ENCODE measurements around the gene SGPL1.
"Not testable (repeated sequence)": the region's sequence is repeated elsewhere in the genome, so short reads cannot be mapped to it uniquely, and the experiment has no call there.

The SGPL1 gene

GRCh38 chr10:70906953-70907636 is 91.3 kb downstream of the SGPL1 start:
- DNase-seq (ENCODE audit: low spot score) = no peak

DNA sequence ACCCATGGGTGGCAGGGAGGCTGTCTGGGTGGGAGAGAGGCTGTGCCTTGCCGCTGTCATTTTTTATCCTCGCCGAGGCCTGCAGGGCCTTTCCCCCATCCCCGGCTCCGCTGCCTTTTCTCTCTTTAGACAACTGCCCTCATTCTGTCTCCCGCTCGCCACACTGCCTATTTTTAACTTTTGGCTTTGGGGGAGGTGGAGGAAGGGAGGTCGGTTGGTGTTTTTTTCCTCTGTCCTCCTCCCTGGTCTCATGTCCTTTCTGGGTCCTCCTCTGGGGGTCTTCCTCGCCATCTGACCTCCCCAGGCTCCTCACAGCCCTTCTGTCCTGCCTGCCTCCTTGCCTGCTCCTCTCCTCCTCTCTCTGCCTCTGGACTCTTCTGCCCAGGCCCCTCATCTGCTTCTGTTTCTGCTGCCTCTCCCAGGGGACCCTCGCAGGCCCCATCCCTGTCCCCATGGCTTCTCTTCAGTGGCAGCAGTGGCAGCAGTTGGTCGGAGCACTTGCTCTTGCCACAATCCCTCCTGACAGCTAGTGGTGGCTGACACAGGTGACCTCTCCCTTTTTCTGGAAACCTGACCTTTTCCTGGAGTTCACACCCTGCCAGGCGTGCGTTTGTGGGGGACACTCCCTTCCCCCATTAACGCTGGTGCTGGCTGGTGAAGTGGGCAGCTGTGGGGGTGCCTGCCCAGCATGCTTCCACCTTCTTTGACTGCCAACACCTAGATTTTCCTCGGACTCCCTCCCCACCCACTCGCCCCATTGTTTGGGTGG is 92.1 kb downstream of the SGPL1 start:
- no peak for DNase-seq (ENCODE audit: low spot score)

DNA sequence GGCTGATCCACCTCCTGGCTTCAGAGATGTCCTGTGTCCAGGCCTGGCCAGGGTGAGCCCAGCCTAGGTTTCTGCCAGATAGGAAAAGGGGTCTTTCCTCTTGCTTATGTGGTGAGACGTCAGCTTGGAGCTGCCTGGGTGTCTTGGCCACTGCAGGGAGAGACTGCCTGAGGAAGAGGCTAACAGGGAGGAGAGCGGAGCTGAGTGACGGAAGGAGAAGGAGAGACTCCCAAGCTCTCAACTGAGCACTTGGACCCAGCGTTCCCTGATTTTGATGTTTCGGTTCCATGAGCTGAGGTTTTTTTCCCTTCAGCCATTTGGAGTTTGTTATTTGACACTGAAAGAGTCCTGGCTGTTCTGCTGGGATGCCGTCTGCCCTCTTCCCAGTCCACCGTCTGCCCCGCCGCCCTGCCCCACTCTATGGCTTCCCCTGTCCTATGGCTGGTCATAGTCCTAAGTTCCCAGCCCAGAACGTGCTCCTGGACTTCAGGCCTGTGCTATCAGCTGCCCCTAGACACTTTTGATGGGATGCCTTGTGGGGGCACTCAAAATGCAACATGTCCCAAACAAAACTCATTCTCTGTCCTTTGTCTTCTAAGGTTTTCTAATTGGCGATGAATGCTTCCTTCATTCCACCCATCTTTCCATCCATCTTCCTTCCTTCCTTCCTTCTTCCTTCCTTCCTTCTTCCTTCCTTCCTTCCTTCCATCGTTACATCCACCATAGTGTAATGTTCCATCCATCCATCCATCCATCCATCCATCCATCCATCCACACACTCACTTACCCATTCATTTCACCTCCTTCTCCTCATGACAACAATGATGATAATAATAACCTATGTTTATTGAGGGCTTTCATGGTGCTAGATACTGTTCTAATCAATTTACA is 92.9 kb downstream of the SGPL1 start:
- DNase-seq (ENCODE audit: low spot score) = no peak

- no peak for DNase-seq (ENCODE audit: low spot score)
These were observed 93.7 kb downstream of the SGPL1 start for GRCh38 chr10:70909326-70909935.

GRCh38 chr10:70910486-70911341 is 95.0 kb downstream of the SGPL1 start:
- DNase-seq (ENCODE audit: low spot score) = no peak

- DNase-seq (ENCODE audit: low spot score) = no peak
These were observed 95.6 kb downstream of the SGPL1 start for GRCh38 chr10:70911386-70911785.

GRCh38 chr10:70912556-70912955 is 96.8 kb downstream of the SGPL1 start:
- no peak for DNase-seq (ENCODE audit: low spot score)

DNA sequence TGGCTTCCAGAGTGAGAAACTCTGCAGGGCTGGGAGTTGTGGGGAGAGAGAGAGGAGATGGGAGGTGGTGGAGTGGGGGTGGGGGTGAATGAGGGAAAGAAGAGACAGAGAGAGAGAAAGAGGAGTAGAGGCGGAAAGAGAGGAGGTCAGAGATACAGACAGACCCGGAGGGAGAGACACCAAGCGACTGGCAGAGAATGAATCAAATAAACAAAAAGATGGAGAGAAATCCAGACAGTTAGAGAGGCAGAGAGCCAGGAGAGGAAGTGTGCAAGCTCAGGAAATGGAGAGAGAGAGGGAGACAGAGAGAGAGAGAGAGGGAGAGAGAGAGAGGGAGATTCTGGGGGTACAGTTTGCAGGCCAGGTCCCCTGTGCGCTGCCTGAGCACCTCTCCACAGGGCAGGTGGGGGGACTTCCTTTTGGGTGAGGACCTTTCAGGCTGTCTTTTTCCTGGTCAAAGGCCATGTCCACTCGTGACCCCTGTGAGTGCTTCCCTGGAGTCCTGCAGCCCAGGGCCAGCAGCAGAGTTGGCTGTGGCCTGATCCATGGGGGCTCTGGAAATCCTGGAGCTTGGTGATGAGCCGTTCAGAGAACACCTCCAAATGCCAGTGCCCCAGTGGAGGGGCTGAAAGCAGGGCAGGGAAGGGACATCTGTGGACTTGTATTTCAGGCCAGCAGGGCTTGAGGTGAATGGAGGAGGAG is 97.6 kb downstream of the SGPL1 start:
- DNase-seq (ENCODE audit: low spot score) = no peak

DNA sequence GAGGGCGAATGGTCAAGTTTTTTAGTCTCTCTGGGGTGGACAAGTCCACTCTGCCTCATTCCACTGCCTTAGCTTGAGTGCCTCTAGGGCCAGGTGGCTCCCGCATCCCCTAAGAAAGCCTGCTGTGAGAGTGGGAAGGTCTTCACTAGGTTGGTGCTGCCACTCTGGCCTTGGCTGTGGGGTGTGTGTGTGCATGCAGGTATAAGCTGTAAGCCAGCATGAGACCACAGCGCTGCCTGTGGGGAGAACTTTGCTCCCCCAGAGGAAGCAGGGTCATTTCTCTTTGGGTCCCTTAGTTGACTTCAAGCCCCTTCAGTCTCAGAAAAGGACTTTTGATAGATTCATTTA is 98.1 kb downstream of the SGPL1 start:
- no peak for DNase-seq (ENCODE audit: low spot score)

DNA sequence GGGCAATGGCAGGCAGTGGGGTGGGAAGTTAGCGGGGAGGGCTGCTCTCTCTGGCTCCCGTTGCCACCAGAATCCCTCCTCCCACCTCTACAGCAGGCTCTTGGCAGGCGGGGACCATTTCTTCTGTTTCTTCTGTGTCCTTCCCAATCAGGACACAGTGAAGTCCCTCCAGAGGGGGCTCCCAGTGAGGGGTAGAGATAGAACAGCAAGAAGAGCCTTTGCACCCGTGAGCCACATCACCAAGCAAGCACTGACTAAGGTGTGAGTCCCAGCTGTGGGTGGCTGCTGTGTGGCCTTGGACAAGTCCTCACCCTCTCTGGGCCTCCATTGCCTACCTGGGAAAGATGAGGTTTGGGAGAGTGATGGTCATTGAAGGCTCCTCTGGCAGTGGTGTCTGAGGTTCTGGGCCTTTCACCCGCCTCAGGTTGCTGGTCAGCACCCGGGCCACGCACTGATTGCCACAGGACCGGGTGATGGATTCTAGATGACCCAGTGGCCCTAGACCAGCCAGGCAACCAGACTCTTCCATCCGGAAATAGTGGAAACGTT is 98.6 kb downstream of the SGPL1 start:
- DNase-seq (ENCODE audit: low spot score) = no peak

- no peak for DNase-seq (ENCODE audit: low spot score)
These were observed 99.5 kb downstream of the SGPL1 start for GRCh38 chr10:70915206-70915605.

GRCh38 chr10:70915806-70916205 is 100.1 kb downstream of the SGPL1 start:
- DNase-seq (ENCODE audit: low spot score) = no peak

GRCh38 chr10:70916241-70916640 is 100.5 kb downstream of the SGPL1 start:
- DNase-seq (ENCODE audit: low spot score) = no peak

DNA sequence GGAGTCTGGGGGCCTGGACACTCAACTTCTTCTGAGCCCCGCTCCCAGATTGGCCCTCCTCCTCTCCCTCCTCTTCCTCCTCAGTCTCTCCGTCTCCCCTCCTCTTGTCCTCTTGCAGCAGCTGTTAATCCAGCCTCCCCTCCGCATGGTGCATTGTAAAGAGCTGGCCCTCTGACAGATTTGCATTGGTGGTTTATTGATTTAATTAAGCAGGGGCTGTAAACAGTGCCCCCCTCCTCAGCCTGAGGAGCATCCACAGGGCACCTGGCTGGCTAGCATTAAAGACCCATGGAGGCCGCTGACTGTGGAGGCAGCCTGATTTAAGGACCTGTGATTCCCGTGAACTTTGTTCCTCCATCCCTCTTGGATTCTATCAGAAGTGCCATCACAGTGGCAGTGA is 101.5 kb downstream of the SGPL1 start:
- DNase-seq (ENCODE audit: low spot score) = no peak

DNA sequence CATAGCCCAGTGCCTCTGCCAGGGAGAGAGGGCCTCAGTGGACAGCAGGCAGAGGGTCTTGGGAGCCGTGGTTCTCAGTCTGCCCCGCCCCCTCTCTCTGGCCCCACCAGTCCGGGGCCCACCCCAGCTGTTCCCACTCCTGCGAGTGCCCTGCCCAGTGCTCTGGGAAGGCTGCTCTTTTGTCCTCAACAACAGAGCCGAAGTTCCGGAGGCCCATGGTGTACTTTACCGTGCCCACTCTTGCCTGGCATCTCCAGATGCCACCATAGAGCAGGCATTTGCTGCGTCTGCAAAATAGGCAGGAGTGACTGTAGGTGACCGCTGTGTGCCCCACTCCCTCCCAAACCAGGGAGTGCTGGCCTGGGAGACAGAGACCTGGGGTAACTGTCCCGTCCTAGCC is 101.9 kb downstream of the SGPL1 start:
- no peak for DNase-seq (ENCODE audit: low spot score)

- DNase-seq (ENCODE audit: low spot score) = no peak
These were observed 103.2 kb downstream of the SGPL1 start for GRCh38 chr10:70918851-70919530.

DNA sequence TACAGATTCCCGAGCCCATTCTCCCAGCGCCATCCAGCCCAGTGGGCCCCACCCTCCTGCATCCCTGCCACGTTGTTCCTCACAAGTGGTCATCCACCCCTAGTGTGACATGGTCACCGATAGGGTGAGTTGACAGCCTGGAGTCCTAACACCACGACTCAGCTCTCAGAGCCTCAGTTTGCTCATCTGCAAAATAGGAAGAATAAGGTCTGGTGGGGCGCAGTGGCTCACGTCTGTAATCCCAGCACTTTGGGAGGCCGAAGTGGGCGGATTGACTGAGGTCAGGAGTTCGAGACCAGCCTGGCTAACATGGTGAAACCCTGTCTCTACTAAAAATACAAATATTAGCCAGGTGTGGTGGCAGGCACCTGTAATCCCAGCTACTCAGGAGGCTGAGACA is 104.2 kb downstream of the SGPL1 start:
- DNase-seq (ENCODE audit: low spot score) = not testable (repeated sequence)

DNA sequence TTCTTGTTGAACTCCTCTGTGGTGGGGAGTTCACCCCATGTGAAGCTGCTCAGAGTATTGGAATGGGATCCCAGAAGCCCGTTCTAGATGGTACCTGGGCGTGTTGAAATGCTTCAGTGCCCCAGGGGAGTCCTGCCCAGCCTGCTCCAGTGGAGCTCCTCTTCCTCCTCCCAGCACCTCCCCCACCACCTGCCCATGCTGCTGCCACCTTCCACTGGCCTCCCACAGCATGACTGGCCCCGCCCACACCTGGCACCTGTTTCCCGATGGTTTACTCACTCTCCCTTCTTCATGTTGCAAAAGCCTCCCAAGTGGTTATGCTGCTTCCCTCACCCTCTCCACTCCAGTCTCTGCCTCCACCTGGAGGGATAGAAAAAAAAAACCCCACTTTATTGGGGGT is 104.8 kb downstream of the SGPL1 start:
- no peak for DNase-seq (ENCODE audit: low spot score)

DNA sequence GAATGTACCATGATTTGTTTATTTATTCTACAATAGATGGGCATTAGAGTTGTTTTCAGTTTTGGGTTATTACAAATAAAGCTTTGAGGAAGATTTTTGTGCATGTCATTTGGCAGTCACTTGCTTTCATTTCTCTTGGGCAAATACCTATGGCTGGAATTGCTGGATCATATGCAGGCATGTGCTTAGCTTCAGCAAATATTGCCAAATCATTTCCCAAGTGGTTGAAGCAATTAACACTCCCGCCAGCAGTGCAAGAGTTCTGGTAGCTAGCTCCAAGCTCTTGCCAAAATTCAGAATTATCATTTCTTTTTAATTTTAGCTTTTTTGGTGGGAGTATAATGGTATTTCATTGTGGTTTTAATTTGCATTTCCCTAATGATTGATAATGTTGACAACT is 105.5 kb downstream of the SGPL1 start:
- DNase-seq (ENCODE audit: low spot score) = no peak

- no peak for DNase-seq (ENCODE audit: low spot score)
These were observed 107.9 kb downstream of the SGPL1 start for GRCh38 chr10:70923696-70924095.

Measured in COLO829 (cell line).